ENCODE results near the gene MCM5. TPM values are rescaled to one million over a fixed set of nuclear protein-coding genes. Genes with fewer than 3 reads are reported as not detected.
"Not testable (repeated sequence)": the region's sequence is repeated elsewhere in the genome, so short reads cannot be mapped to it uniquely, and the experiment has no call there.

Gene MCM5
- total RNA-seq, 1 experiment from 2014 or later, result 165 TPM

GRCh38 chr22:35452351-35452781 is 52.4 kb downstream of the MCM5 start:
- no peak for DNase-seq (ENCODE audit: low spot score)

- DNase-seq (ENCODE audit: low spot score), result no peak
Observed at GRCh38 chr22:35452810-35453743, 53.1 kb downstream of the MCM5 start.

- no peak for DNase-seq (ENCODE audit: low spot score)
Observed at GRCh38 chr22:35454416-35455054, 54.6 kb downstream of the MCM5 start.

GRCh38 chr22:35455529-35455928 is 55.6 kb downstream of the MCM5 start:
- no peak for DNase-seq (ENCODE audit: low spot score)

GRCh38 chr22:35456757-35457156 is 56.8 kb downstream of the MCM5 start:
- no peak for DNase-seq (ENCODE audit: low spot score)

GRCh38 chr22:35457729-35458546 is 58.0 kb downstream of the MCM5 start:
- DNase-seq (ENCODE audit: low spot score), result no peak

- DNase-seq (ENCODE audit: low spot score), result no peak
Observed at GRCh38 chr22:35458547-35459422, 58.8 kb downstream of the MCM5 start.

- DNase-seq (ENCODE audit: low spot score), result no peak
Observed at GRCh38 chr22:35459423-35459894, 59.5 kb downstream of the MCM5 start.

- not testable (repeated sequence) for DNase-seq (ENCODE audit: low spot score)
Observed at GRCh38 chr22:35459976-35460375, 60.0 kb downstream of the MCM5 start.

- DNase-seq (ENCODE audit: low spot score), result no peak
Observed at GRCh38 chr22:35460688-35461087, 60.7 kb downstream of the MCM5 start.

GRCh38 chr22:35462498-35463230 is 62.7 kb downstream of the MCM5 start:
- DNase-seq (ENCODE audit: low spot score), result no peak

- DNase-seq (ENCODE audit: low spot score), result no peak
Observed at GRCh38 chr22:35463231-35463933, 63.4 kb downstream of the MCM5 start.

- DNase-seq (ENCODE audit: low spot score), result no peak
Observed at GRCh38 chr22:35464399-35464798, 64.5 kb downstream of the MCM5 start.

- no peak for DNase-seq (ENCODE audit: low spot score)
Observed at GRCh38 chr22:35465109-35465701, 65.3 kb downstream of the MCM5 start.

- no peak for DNase-seq (ENCODE audit: low spot score)
Observed at GRCh38 chr22:35467681-35468434, 67.9 kb downstream of the MCM5 start.

- no peak for DNase-seq (ENCODE audit: low spot score)
Observed at GRCh38 chr22:35470903-35471321, 71.0 kb downstream of the MCM5 start.

- DNase-seq (ENCODE audit: low spot score), result not testable (repeated sequence)
Observed at GRCh38 chr22:35471566-35471965, 71.6 kb downstream of the MCM5 start.

GRCh38 chr22:35472488-35472887 is 72.5 kb downstream of the MCM5 start:
- no peak for DNase-seq (ENCODE audit: low spot score)

All from A172 (cell line).